SK-N-SH treated with all-trans-retinoic acid at 6 μM for 48 hours (cell line): Measurements from ENCODE around the gene KIAA0513.

Experiments used
- ATAC-seq: fragments of 200-7000 bp; cut with Tn5 transposase; 3 replicates; pipeline ENCODE4 v1.9.1; 2020; ENCODE audit warnings: mild to moderate bottlenecking, moderate library complexity
- ARNTL ChIP-seq: fragments of 450-650 bp; formaldehyde crosslinking; IDR thresholded peaks from 2 replicates; pipeline ENCODE4 v1.5.0; 2020; ENCODE audit warnings: low read depth, mild to moderate bottlenecking, moderate library complexity, borderline replicate concordance
- BACH2 ChIP-seq: fragments of 250-450 bp; sonication (Bioruptor Pico); IDR thresholded peaks from 2 replicates; pipeline ENCODE4 v1.9.0; 2021; ENCODE audit warnings: mild to moderate bottlenecking, borderline replicate concordance
- CREB5 ChIP-seq: fragments of 250-450 bp; sonication (Bioruptor Pico); IDR thresholded peaks from 2 replicates; pipeline ENCODE4 v1.5.1; 2020; ENCODE audit warnings: low read depth, mild to moderate bottlenecking, moderate library complexity
- CSDC2 ChIP-seq: fragments of 250-450 bp; sonication (Bioruptor Pico); IDR thresholded peaks from 2 replicates; pipeline ENCODE4 v1.5.0; 2020; ENCODE audit warnings: mild to moderate bottlenecking, moderate library complexity
- CSRNP3 ChIP-seq: fragments of 250-450 bp; sonication (Bioruptor Pico); IDR thresholded peaks from 2 replicates; pipeline ENCODE4 v1.5.1; 2021; ENCODE audit warnings: mild to moderate bottlenecking, moderate library complexity
- ESRRG ChIP-seq: fragments of 250-450 bp; sonication (Bioruptor Pico); IDR thresholded peaks from 2 replicates; pipeline ENCODE4 v1.6.1; 2021; ENCODE audit warnings: mild to moderate bottlenecking
- GLIS3 ChIP-seq: fragments of 250-450 bp; sonication (Bioruptor Pico); IDR thresholded peaks from 2 replicates; pipeline ENCODE4 v1.5.0; 2020; ENCODE audit warnings: mild to moderate bottlenecking, moderate library complexity
- ISL1 ChIP-seq: fragments of 250-450 bp; sonication (Bioruptor Pico); IDR thresholded peaks from 2 replicates; pipeline ENCODE4 v2.1.2; 2022; ENCODE audit warnings: mild to moderate bottlenecking, moderate library complexity
- PATZ1 ChIP-seq: fragments of 250-450 bp; sonication (Bioruptor Pico); IDR thresholded peaks from 2 replicates; pipeline ENCODE4 v1.8.0; 2020; ENCODE audit warnings: mild to moderate bottlenecking, moderate library complexity, borderline replicate concordance
- POU6F1 ChIP-seq: fragments of 250-450 bp; sonication (Bioruptor Pico); IDR thresholded peaks from 2 replicates; pipeline ENCODE4 v1.8.0; 2021; ENCODE audit warnings: low read depth, mild to moderate bottlenecking, moderate library complexity, borderline replicate concordance
- PPARA ChIP-seq: fragments of 250-450 bp; sonication (Bioruptor Pico); IDR thresholded peaks from 2 replicates; pipeline ENCODE4 v1.5.0; 2020; ENCODE audit warnings: mild to moderate bottlenecking, borderline replicate concordance
- RARB ChIP-seq: fragments of 250-450 bp; sonication (Bioruptor Pico); IDR thresholded peaks from 2 replicates; pipeline ENCODE4 v1.8.0; 2021; ENCODE audit warnings: mild to moderate bottlenecking, moderate library complexity
- SNAI2 ChIP-seq: fragments of 250-450 bp; sonication (Bioruptor Pico); IDR thresholded peaks from 2 replicates; pipeline ENCODE4 v1.5.0; 2020; ENCODE audit warnings: mild to moderate bottlenecking, moderate library complexity
- TCF4 ChIP-seq: fragments of 250-450 bp; sonication (Bioruptor Pico); IDR thresholded peaks from 2 replicates; pipeline ENCODE4 v1.8.0; 2021; ENCODE audit warnings: mild to moderate bottlenecking, moderate library complexity, borderline replicate concordance
- TSHZ2 ChIP-seq: fragments of 250-450 bp; sonication (Bioruptor Pico); IDR thresholded peaks from 2 replicates; pipeline ENCODE4 v1.5.0; 2020; ENCODE audit warnings: mild to moderate bottlenecking, moderate library complexity
- ZC3H10 ChIP-seq: fragments of 250-450 bp; sonication (Bioruptor Pico); IDR thresholded peaks from 2 replicates; pipeline ENCODE4 v1.5.1; 2021; ENCODE audit warnings: mild to moderate bottlenecking, moderate library complexity
- ZFP3 ChIP-seq: fragments of 250-450 bp; sonication (Bioruptor Pico); IDR thresholded peaks from 2 replicates; pipeline ENCODE4 v1.5.0; 2020; ENCODE audit warnings: mild to moderate bottlenecking, moderate library complexity
- ZFP30 ChIP-seq: fragments of 450-650 bp; formaldehyde crosslinking; IDR thresholded peaks from 2 replicates; pipeline ENCODE4 v1.5.0; 2022; ENCODE audit warnings: mild to moderate bottlenecking, moderate library complexity
- ZNF565 ChIP-seq: fragments of 450-650 bp; formaldehyde crosslinking; conservative IDR thresholded peaks from 2 replicates; pipeline ENCODE4 v1.5.0; 2020; ENCODE audit warnings: low read depth, mild to moderate bottlenecking, moderate library complexity
- ZNF70 ChIP-seq: fragments of 450-650 bp; formaldehyde crosslinking; IDR thresholded peaks from 2 replicates; pipeline ENCODE4 v1.5.0; 2020; ENCODE audit warnings: mild to moderate bottlenecking, moderate library complexity
- ZNF8 ChIP-seq: fragments of 450-650 bp; formaldehyde crosslinking; IDR thresholded peaks from 2 replicates; pipeline ENCODE4 v1.5.0; 2020; ENCODE audit warnings: mild to moderate bottlenecking, moderate library complexity

Gene KIAA0513

GRCh38 chr16:85046472-85046916 is 18.9 kb downstream of the KIAA0513 start:
- ATAC-seq = no peak
- TF ChIP-seq ZNF70 (CRISPR knock-in tag) (no peak), CSDC2 (CRISPR knock-in tag) (no peak), POU6F1 (no peak), ZC3H10 (CRISPR knock-in tag) (no peak), BACH2 (no peak), RARB (CRISPR knock-in tag) (no peak), ZFP30 (no peak), ZNF565 (CRISPR knock-in tag) (no peak), TCF4 (no peak), CSRNP3 (CRISPR knock-in tag) (no peak), GLIS3 (CRISPR knock-in tag) (no peak), CREB5 (no peak)

GRCh38 chr16:85046931-85047866 is 19.6 kb downstream of the KIAA0513 start:
- TF ChIP-seq RARB (CRISPR knock-in tag) (no peak), PPARA (CRISPR knock-in tag) (no peak), PATZ1 (CRISPR knock-in tag) (no peak), TSHZ2 (CRISPR knock-in tag) (no peak), ARNTL (no peak), ESRRG (CRISPR knock-in tag) (no peak), ZFP3 (no peak), ISL1 (CRISPR knock-in tag) (no peak)
- ATAC-seq = no peak

- ATAC-seq = no peak
- TF ChIP-seq ESRRG (CRISPR knock-in tag) (no peak), SNAI2 (no peak), CREB5 (no peak), CSRNP3 (CRISPR knock-in tag) (no peak), RARB (CRISPR knock-in tag) (no peak), PPARA (CRISPR knock-in tag) (no peak), ZNF565 (CRISPR knock-in tag) (no peak), TSHZ2 (CRISPR knock-in tag) (no peak), ZFP3 (no peak), ZC3H10 (CRISPR knock-in tag) (no peak), ARNTL (no peak), ZNF8 (no peak), ISL1 (CRISPR knock-in tag) (no peak)
Measured at GRCh38 chr16:85047867-85048455, 20.4 kb downstream of the KIAA0513 start.
